Naive thymus-derived CD8-positive, alpha-beta T cell (primary cell): Measurements from ENCODE around the gene NUDCD3. TPM values are rescaled to one million over a fixed set of nuclear protein-coding genes. Genes with fewer than 3 reads are reported as not detected.
A peak's percentile ranks its signal among the peaks of the same experiment; 100 is the strongest.

Source experiments
- ATAC-seq, 2 donors: fragments of 150-1000 bp; cut with Tn5 transposase in 1 of 2; sonication (Bioruptor Pico), chemical (Tn5 transposase) in 1 of 2; 1 replicate in 1 of 2; 2 replicates in 1 of 2; pipeline ENCODE4 v1.10.0; 2021; ENCODE audit warnings: mild to moderate bottlenecking in 2 of 2, moderate library complexity in 2 of 2
- POLR2A ChIA-PET: fragments of 350-600 bp; sonication (Branson Sonifier 250); formaldehyde crosslinking; loops from one replicate; lab custom pipeline; 2021; ENCODE audit warnings: antibody characterized with exemption; lab: Charles Lee
- DNase-seq, 10 donors: peaks; one replicate each; pipeline versions ENCODE4 v3.0.0 to v3.0.0-alpha.2; 2020 to 2022
- H3K27ac Mint-ChIP-seq, 10 donors: one replicate each; pipeline ENCODE4 v1.8.0; 2020 to 2022; ENCODE audit warnings: mild to moderate bottlenecking in 10 of 10, mixed read lengths in 10 of 10, moderate library complexity in 4 of 10, inconsistent platforms in 1 of 10
- H3K27me3 Mint-ChIP-seq, 5 donors: one replicate each; pipeline ENCODE4 v1.8.0; 2021 to 2022; ENCODE audit warnings: mixed read lengths in 5 of 5
- H3K36me3 Mint-ChIP-seq, 3 donors: one replicate each; pipeline ENCODE4 v1.8.0; 2020 to 2022; ENCODE audit warnings: mixed read lengths in 3 of 3, mild to moderate bottlenecking in 2 of 3, inconsistent platforms in 1 of 3
- H3K4me1 Mint-ChIP-seq, 4 donors: one replicate each; pipeline ENCODE4 v1.8.0; 2021 to 2022; ENCODE audit warnings: mixed read lengths in 4 of 4
- H3K4me3 Mint-ChIP-seq, 10 donors: one replicate each; pipeline ENCODE4 v1.8.0; 2020 to 2022; ENCODE audit warnings: mild to moderate bottlenecking in 10 of 10, mixed read lengths in 10 of 10, moderate library complexity in 6 of 10, inconsistent platforms in 1 of 10
- H3K9me3 Mint-ChIP-seq, 9 donors: one replicate each; pipeline ENCODE4 v1.8.0; 2020 to 2022; ENCODE audit warnings: mixed read lengths in 9 of 9, mild to moderate bottlenecking in 3 of 9, inconsistent platforms in 1 of 9, moderate library complexity in 1 of 9
- polyA plus RNA-seq, 3 donors: library from polyadenylated mRNA; unstranded; fragments of 300-500 nt; fragmentation: Illumina TruSeq; gene quantifications; one replicate each; pipeline ENCODE4 v1.2.3, GENCODE V29; 2021
- total RNA-seq, 8 experiments: library from RNA in 2 of 8; stranded (reverse) in 2 of 8; gene quantifications; one replicate each; pipeline ENCODE4 v1.2.3 and lab custom pipeline; 2021 to 2026

Gene NUDCD3
- total and polyA plus RNA-seq, 5 experiments from 2014 or later, result 54.6 to 118 (median 69.4) TPM

GRCh38 chr7:44392618-44393010 lies 97.8 kb downstream of the NUDCD3 start:
- DNase-seq, result no peak
- Mint-ChIP-seq H3K4me3 (no peak overlapping the region), H3K27me3 (no peaks in the 10 kb centered on the region), H3K36me3 (peaks cover 0 to 68% (median 0%) of the 10 kb centered on the region in 3 donors), H3K4me1 (peaks cover 2 to 12% (median 5%) of the 10 kb centered on the region in 4 donors), H3K27ac (peak overlapping the region in 4 of 10 donors; percentile 19 to 76 (median 46)), H3K9me3 (no peaks in the 10 kb centered on the region)
- ATAC-seq, result no peak
- POLR2A ChIA-PET, result interaction anchor here (0.7 kb wide), 1 partner anchor 12 kb away, joined by 3 read pairs; no protein-coding TSS in a partner anchor

- POLR2A ChIA-PET, result no interaction called here
- Mint-ChIP-seq H3K27ac (peak overlapping the region in 2 of 10 donors; percentile 37 to 63), H3K4me3 (no peak overlapping the region), H3K36me3 (peaks cover 0 to 70% (median 0%) of the 10 kb centered on the region in 3 donors), H3K27me3 (no peaks in the 10 kb centered on the region), H3K9me3 (no peaks in the 10 kb centered on the region), H3K4me1 (peaks cover 2 to 10% (median 5%) of the 10 kb centered on the region in 4 donors)
- DNase-seq (no peak), ATAC-seq (no peak)
These were observed 98.5 kb downstream of the NUDCD3 start for GRCh38 chr7:44391746-44392617.

GRCh38 chr7:44391171-44391570 lies 99.3 kb downstream of the NUDCD3 start:
- POLR2A ChIA-PET, result no interaction called here
- DNase-seq, result no peak
- H3K4me1 Mint-ChIP-seq, result peaks cover 0 to 8% (median under 1%) of the 10 kb centered on the region in 4 donors
- H3K27me3 Mint-ChIP-seq, result no peaks in the 10 kb centered on the region
- H3K4me3 Mint-ChIP-seq, result no peak overlapping the region
- peaks cover 0 to 67% (median 0%) of the 10 kb centered on the region in 3 donors for H3K36me3 Mint-ChIP-seq
- peak overlapping the region in 2 of 10 donors; percentile 2 to 62 for H3K27ac Mint-ChIP-seq
- no peak for ATAC-seq
- no peaks in the 10 kb centered on the region for H3K9me3 Mint-ChIP-seq

- DNase-seq (no peak), ATAC-seq (no peak)
- POLR2A ChIA-PET, result no interaction called here
- H3K27ac Mint-ChIP-seq, result peak overlapping the region in 4 of 10 donors; percentile 19 to 63 (median 51)
- no peak overlapping the region for H3K4me3 Mint-ChIP-seq
- H3K9me3 Mint-ChIP-seq, result no peaks in the 10 kb centered on the region
- H3K36me3 Mint-ChIP-seq, result peaks cover 0 to 67% (median 0%) of the 10 kb centered on the region in 3 donors
- H3K27me3 Mint-ChIP-seq, result no peaks in the 10 kb centered on the region
- H3K4me1 Mint-ChIP-seq, result peaks cover 0 to 8% (median under 1%) of the 10 kb centered on the region in 4 donors
These were observed 99.8 kb downstream of the NUDCD3 start for GRCh38 chr7:44390701-44391100.

GRCh38 chr7:44388089-44388970 lies 102.1 kb downstream of the NUDCD3 start:
- ATAC-seq, result no peak
- H3K36me3 Mint-ChIP-seq, result peaks cover 0 to 78% (median 2%) of the 10 kb centered on the region in 3 donors
- H3K27me3 Mint-ChIP-seq, result no peaks in the 10 kb centered on the region
- H3K9me3 Mint-ChIP-seq, result no peaks in the 10 kb centered on the region
- DNase-seq, result no peak
- H3K27ac Mint-ChIP-seq, result peak overlapping the region in 4 of 10 donors; percentile 24 to 74 (median 68)
- H3K4me3 Mint-ChIP-seq, result no peak overlapping the region
- peaks cover 0 to 11% (median 0%) of the 10 kb centered on the region in 4 donors for H3K4me1 Mint-ChIP-seq
- POLR2A ChIA-PET, result interaction anchor here (0.7 kb wide), 1 partner anchor 9 kb away, joined by 3 read pairs; no protein-coding TSS in a partner anchor

GRCh38 chr7:44387389-44387788 lies 103.1 kb downstream of the NUDCD3 start:
- H3K4me3 Mint-ChIP-seq, result peak overlapping the region in 1 of 10 donors; percentile 32
- H3K27ac Mint-ChIP-seq, result peak overlapping the region in 7 of 10 donors; percentile 8 to 65 (median 35)
- H3K27me3 Mint-ChIP-seq, result no peaks in the 10 kb centered on the region
- DNase-seq (peak in 1 of 10 donors; percentile 3), ATAC-seq (no peak)
- POLR2A ChIA-PET, result no interaction called here
- peaks cover 0 to 11% (median 0%) of the 10 kb centered on the region in 4 donors for H3K4me1 Mint-ChIP-seq
- peaks cover 0 to 77% (median 2%) of the 10 kb centered on the region in 3 donors for H3K36me3 Mint-ChIP-seq
- H3K9me3 Mint-ChIP-seq, result no peaks in the 10 kb centered on the region

- DNase-seq (peak in 1 of 10 donors; percentile 12), ATAC-seq (no peak)
- Mint-ChIP-seq H3K9me3 (no peaks in the 10 kb centered on the region), H3K27me3 (no peaks in the 10 kb centered on the region), H3K36me3 (peaks cover 0 to 73% (median 2%) of the 10 kb centered on the region in 3 donors), H3K27ac (peak overlapping the region in 7 of 10 donors; percentile 2 to 66 (median 49)), H3K4me3 (no peak overlapping the region), H3K4me1 (peaks cover 0 to 13% (median 0%) of the 10 kb centered on the region in 4 donors)
- POLR2A ChIA-PET, result no interaction called here
These were observed 104.1 kb downstream of the NUDCD3 start for GRCh38 chr7:44386139-44386913.

GRCh38 chr7:44385434-44386138 lies 104.9 kb downstream of the NUDCD3 start:
- Mint-ChIP-seq H3K36me3 (peaks cover 0 to 66% (median 2%) of the 10 kb centered on the region in 3 donors), H3K9me3 (no peaks in the 10 kb centered on the region), H3K4me3 (no peak overlapping the region), H3K27me3 (no peaks in the 10 kb centered on the region), H3K27ac (peak overlapping the region in 4 of 10 donors; percentile 13 to 73 (median 35)), H3K4me1 (peaks cover 0 to 14% (median 0%) of the 10 kb centered on the region in 4 donors)
- DNase-seq (peak in 1 of 10 donors; percentile 1), ATAC-seq (no peak)
- POLR2A ChIA-PET, result no interaction called here

- ATAC-seq, result no peak
These were observed 105.6 kb downstream of the NUDCD3 start for GRCh38 chr7:44384586-44385433.

GRCh38 chr7:44383566-44383965 lies 106.9 kb downstream of the NUDCD3 start:
- ATAC-seq (no peak), DNase-seq (no peak)
- Mint-ChIP-seq H3K27me3 (no peaks in the 10 kb centered on the region), H3K36me3 (peaks cover 0 to 50% (median 2%) of the 10 kb centered on the region in 3 donors), H3K4me3 (no peak overlapping the region), H3K4me1 (peaks cover 0 to 18% (median 6%) of the 10 kb centered on the region in 4 donors), H3K27ac (peak overlapping the region in 2 of 10 donors; percentile 11 to 33), H3K9me3 (no peaks in the 10 kb centered on the region)
- POLR2A ChIA-PET, result no interaction called here

More at GRCh38 chr7:44384586-44385433, 105.6 kb downstream of the NUDCD3 start:
- H3K27me3 Mint-ChIP-seq, result no peaks in the 10 kb centered on the region
- POLR2A ChIA-PET, result no interaction called here
- peaks cover 0 to 14% (median under 1%) of the 10 kb centered on the region in 4 donors for H3K4me1 Mint-ChIP-seq
- H3K27ac Mint-ChIP-seq, result peak overlapping the region in 3 of 10 donors; percentile 13 to 73 (median 19)
- H3K9me3 Mint-ChIP-seq, result no peaks in the 10 kb centered on the region
- H3K4me3 Mint-ChIP-seq, result peak overlapping the region in 1 of 10 donors; percentile 28
- peak in 1 of 10 donors; percentile 15 for DNase-seq
- peaks cover 0 to 62% (median 2%) of the 10 kb centered on the region in 3 donors for H3K36me3 Mint-ChIP-seq
